Hypothalamus (tissue), 51 donors: Measurements from ENCODE around the gene FAM83G.

Source experiments
- DNase-seq, 51 donors: peaks; one replicate each; lab custom pipeline; 2025; lab: John Stamatoyannopoulos, UW

The FAM83G gene

GRCh38 chr17:19010729-19011505 lies 6.4 kb upstream of the FAM83G start:
- DNase-seq = no peak

DNA sequence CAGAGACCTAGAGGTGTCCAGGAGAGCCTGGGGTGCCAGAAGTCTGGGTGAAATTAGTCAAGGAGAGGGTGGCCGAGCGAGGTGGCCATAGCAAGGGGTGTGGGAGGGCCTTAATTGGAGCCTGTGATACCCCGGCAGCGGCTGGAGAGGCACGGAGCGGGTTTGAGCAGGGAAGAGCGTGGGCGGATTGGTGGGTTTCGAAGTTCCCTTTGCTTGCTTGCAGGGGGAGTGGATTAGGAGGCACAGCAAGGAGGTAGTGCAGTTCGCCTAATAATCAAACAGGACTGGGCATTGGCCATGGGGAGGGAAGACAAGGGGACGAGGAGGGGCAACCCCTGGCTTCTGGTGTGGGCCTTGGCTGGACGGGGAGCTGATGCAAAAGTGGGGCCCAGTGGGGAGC lies 5.4 kb upstream of the FAM83G start:
- DNase-seq = no peak

GRCh38 chr17:19006698-19007097 lies 2.1 kb upstream of the FAM83G start:
- DNase-seq = no peak

- no peak for DNase-seq
Measured at GRCh38 chr17:19005789-19006430, 1.3 kb upstream of the FAM83G start.

- no peak for DNase-seq
Measured at GRCh38 chr17:19005137-19005773, 691 bp upstream of the FAM83G start.

DNA sequence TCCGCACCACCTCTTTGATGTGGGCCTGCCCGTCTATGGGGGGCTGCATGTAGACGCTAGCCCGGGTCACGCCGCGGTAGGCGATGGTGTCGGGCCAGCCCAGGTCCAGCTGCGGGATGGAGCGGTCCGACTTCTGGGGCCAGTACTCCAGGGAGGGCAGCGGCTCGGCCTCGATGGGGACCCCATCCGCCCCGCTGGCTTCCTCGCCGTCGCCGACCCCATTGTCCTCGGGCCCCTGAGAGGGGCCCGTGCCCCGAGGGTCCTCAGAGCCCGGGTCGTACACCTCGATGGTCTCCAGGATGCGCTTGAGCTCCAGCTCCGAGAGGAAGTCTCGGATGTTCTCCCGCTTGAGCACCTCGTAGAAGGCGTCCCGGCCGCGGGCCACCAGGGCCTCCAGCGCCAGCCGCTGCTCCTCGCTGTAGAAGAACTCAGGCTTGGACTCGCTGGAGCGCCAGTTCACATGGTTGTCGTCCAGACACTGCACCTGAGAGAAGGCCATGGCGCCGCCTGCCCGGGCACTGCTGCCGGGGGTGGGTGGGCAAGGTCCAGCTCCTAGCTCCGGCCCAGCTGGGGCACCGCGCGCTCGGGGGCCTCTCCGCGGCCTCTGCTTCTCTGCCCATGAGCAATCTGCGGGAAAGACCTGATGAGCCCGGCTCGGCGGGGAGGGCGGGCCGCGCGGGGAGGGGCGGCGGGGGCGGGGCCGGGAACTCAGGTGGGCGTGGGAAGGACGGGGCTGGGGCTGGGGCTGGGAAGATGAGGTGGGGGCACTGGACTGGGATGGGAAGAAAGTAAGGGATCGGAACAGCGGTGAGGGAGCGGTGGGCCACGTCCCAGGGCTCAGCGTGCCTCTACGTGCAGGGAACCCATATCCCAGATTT lies 782 bp downstream of the FAM83G start:
- DNase-seq = peak in 1 of 51 donors; percentile 11

GRCh38 chr17:19002805-19003542 lies 1.6 kb downstream of the FAM83G start:
- no peak for DNase-seq

GRCh38 chr17:19001907-19002590 lies 2.5 kb downstream of the FAM83G start:
- no peak for DNase-seq

DNA sequence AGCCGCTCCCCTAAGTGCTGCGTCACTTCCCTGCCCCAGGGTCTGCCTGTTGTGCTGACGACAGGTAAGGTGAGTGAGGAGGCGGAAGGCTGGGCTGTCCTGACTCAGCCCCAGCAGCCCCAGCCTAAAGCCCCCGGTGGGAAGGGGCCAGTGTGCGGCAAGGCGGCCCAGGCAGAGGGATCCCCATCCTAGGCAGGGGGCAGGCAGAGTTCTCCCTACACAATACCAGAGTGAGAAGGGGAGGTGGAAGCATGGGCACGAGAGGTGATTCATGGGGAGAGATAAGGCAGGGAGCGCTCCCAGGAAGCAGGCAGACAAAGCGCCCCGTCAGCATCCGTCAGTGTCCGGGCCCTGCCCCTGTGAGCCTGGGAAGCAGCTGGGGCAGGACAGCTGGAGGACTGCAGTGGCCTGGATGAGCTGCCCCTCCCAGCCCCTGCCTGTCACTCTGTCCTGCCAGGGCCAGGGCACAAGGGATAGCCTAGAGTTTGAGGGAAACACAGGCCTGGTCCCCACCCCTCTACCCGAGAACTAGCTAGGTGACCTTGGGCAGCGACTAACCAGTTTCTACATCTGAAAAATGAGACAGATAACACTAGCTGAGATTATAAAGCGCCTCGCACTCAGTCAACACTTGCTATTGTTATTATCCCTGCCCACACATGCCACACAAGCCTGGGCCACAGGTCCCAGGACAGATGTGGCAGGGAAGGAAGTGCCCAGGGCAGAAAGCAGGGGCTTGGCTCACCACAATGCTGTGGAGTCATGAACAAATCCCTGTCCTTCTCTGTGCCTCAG lies 3.8 kb downstream of the FAM83G start:
- no peak for DNase-seq

DNA sequence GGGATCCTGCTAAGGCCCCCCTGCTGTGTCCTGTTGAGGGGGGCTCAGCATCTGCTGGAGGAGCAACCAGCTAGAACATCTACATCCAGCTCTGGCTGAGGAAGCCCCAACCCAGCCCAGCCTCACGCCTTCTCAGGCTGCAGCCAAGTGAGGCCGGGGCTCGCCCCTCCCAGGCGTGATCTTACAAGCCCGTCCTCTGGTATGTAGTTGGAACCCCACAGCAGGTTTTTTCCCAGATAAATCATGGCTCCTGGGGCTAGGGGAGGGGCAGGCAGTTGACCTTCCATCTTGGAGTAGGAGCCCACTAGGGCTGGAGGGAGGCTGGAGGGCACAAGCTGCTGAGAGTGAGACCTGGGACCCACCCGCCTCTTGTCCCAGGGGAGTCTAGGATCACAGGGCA lies 4.7 kb downstream of the FAM83G start:
- no peak for DNase-seq

DNA sequence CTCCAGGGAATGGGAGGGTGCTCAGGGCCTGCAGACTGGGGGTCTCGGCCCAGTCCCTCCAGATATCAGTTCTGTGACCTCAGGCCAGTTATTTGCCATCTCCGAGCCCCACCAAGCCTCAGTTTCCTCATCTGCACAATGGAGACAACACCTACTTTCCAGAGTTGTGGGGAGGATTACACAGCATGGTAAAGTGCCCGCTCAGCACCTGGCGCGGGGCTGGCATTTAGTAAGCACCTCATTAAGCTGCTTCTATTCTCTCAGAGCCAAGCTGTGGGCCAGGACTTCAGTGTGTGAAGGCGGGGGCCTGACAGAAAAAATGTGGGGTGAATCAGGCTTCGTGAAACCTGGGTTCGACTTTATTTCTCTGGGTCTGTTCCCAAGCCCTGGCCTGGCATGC lies 5.2 kb downstream of the FAM83G start:
- no peak for DNase-seq

- DNase-seq = no peak
Measured at GRCh38 chr17:18997650-18998196, 6.8 kb downstream of the FAM83G start.

DNA sequence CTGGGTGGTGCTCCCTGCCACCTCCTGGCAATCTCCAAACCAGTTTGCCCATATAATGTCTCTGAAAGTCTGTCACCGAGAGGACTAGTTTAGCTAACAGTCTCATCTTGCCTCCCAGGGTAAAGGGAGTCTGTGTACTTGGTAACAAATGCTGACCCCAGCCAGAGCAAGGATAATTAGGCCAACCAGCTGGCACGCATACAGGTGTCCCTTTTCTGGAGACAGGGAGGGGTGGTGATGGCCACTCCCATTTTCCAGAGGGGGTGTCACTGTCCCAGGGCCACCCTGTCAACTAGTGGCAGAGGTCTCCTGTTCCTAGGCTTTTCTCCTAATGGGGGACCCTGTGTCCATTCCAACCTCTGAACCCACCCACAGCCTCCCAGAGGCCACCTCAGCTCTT lies 8.1 kb downstream of the FAM83G start:
- no peak for DNase-seq

- DNase-seq = no peak
Measured at GRCh38 chr17:18995220-18995619, 9.3 kb downstream of the FAM83G start.

GRCh38 chr17:18994631-18995030 lies 9.9 kb downstream of the FAM83G start:
- no peak for DNase-seq

DNA sequence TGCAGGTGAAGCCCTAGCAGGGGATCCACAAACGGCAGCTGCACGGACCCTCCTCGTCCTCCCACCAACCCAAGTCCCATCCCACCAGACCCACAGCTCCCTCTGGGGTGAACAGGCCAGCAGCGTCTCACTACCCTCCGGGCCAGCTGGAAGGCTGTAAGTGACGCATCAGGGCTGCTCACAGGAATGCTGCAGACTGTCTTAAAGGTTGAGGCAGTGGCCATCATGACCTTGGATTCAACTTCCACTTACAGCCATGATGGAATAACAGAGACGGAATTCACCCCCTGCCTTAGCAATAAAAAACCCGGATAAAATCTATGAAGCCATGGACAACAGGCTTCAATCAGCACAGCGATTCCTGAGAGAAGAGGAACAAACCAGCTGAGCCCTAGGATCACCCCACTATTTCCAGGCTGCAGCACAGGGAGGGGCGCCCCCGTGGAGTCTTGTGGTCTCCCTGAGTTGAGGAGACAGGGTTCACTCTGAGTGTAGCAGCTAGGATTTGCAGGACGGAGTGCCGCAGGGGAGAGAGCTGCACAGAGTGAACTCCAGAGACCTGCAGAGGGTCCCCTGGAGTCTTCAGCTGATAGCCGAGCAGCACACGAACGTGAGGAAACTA lies 10.5 kb downstream of the FAM83G start:
- no peak for DNase-seq

DNA sequence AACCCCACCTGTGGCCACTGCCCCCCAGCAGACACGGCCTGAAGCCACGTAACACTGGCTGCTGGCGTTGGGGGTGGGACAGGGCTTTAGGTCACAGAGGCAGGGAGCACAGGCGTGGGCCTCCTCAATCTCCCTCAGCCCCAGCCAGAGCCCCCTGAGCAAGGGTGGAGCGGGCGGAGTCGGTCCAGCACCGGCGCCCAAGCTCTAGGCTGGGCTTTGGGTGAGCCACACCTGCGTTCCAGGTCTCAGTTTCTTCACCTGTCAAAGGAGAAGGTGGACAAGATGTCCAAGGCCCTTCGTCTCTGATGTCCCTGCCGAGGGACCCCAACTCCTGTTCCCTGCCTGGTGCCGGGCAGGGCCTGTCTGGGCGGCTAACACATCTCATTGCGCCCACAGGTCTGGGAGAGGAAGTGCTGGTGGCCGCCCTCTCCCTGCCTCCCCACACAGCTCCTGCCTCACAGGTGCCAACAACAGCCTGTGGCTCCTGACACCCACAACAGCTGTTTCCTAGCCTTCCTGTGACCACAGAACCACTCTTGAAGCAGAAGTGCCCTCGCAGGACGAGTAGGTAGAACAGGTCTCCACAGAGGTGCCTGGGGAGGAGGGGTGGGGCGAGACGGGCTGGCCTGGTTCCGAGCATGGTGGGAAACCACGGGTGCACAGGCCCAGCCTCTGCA lies 12.0 kb downstream of the FAM83G start:
- no peak for DNase-seq
